ENCODE data around the gene ZNF292. TPM values are rescaled to one million over a fixed set of nuclear protein-coding genes. Genes with fewer than 3 reads are reported as not detected.

Gene ZNF292
- total RNA-seq, 6 experiments from 2014 or later = 18.5 to 22.4 (median 19.0) TPM

- no peak for DNase-seq
- Mint-ChIP-seq H3K4me3 (no peak overlapping the region), H3K27ac (no peak overlapping the region), H3K36me3 (ENCODE audit: low read depth) (no peaks in the 10 kb centered on the region), H3K4me1 (ENCODE audit: low read depth) (no peaks in the 10 kb centered on the region), H3K9me3 (no peaks in the 10 kb centered on the region), H3K27me3 (ENCODE audit: insufficient read depth) (peaks cover 19% of the 10 kb centered on the region)
- no peak for TF ChIP-seq CTCF (IDR thresholded peaks at IDR 0.05)
Observed at GRCh38 chr6:87282743-87283142, 127.4 kb downstream of the ZNF292 start.

GRCh38 chr6:87283461-87283860 is 128.1 kb downstream of the ZNF292 start:
- Mint-ChIP-seq H3K4me3 (no peak overlapping the region), H3K9me3 (no peaks in the 10 kb centered on the region), H3K27me3 (ENCODE audit: insufficient read depth) (peaks cover 19% of the 10 kb centered on the region), H3K4me1 (ENCODE audit: low read depth) (no peaks in the 10 kb centered on the region), H3K36me3 (ENCODE audit: low read depth) (no peaks in the 10 kb centered on the region), H3K27ac (no peak overlapping the region)
- no peak for DNase-seq
- TF ChIP-seq CTCF (IDR thresholded peaks at IDR 0.05) = no peak

- Mint-ChIP-seq H3K4me3 (no peak overlapping the region), H3K27ac (no peak overlapping the region), H3K4me1 (ENCODE audit: low read depth) (no peaks in the 10 kb centered on the region), H3K27me3 (ENCODE audit: insufficient read depth) (peaks cover 32% of the 10 kb centered on the region), H3K36me3 (ENCODE audit: low read depth) (no peaks in the 10 kb centered on the region), H3K9me3 (no peaks in the 10 kb centered on the region)
- DNase-seq = no peak
- TF ChIP-seq CTCF (IDR thresholded peaks at IDR 0.05) = no peak
Observed at GRCh38 chr6:87287251-87287650, 131.9 kb downstream of the ZNF292 start.

- H3K27me3 Mint-ChIP-seq (ENCODE audit: insufficient read depth) = peaks cover 30% of the 10 kb centered on the region
- no peak overlapping the region for H3K4me3 Mint-ChIP-seq
- TF ChIP-seq CTCF (IDR thresholded peaks at IDR 0.05) = no peak
- H3K36me3 Mint-ChIP-seq (ENCODE audit: low read depth) = no peaks in the 10 kb centered on the region
- no peak for DNase-seq
- H3K4me1 Mint-ChIP-seq (ENCODE audit: low read depth) = no peaks in the 10 kb centered on the region
- H3K9me3 Mint-ChIP-seq = no peaks in the 10 kb centered on the region
- no peak overlapping the region for H3K27ac Mint-ChIP-seq
Observed at GRCh38 chr6:87289571-87289970, 134.2 kb downstream of the ZNF292 start.

- H3K36me3 Mint-ChIP-seq (ENCODE audit: low read depth) = no peaks in the 10 kb centered on the region
- no peaks in the 10 kb centered on the region for H3K4me1 Mint-ChIP-seq (ENCODE audit: low read depth)
- H3K27me3 Mint-ChIP-seq (ENCODE audit: insufficient read depth) = peaks cover 19% of the 10 kb centered on the region
- H3K27ac Mint-ChIP-seq = no peak overlapping the region
- DNase-seq = no peak
- no peak for TF ChIP-seq CTCF (IDR thresholded peaks at IDR 0.05)
- H3K9me3 Mint-ChIP-seq = no peaks in the 10 kb centered on the region
- H3K4me3 Mint-ChIP-seq = no peak overlapping the region
Observed at GRCh38 chr6:87291883-87292282, 136.5 kb downstream of the ZNF292 start.

- Mint-ChIP-seq H3K4me3 (no peak overlapping the region), H3K27ac (no peak overlapping the region), H3K4me1 (ENCODE audit: low read depth) (no peaks in the 10 kb centered on the region), H3K9me3 (no peaks in the 10 kb centered on the region), H3K27me3 (ENCODE audit: insufficient read depth) (peaks cover 18% of the 10 kb centered on the region), H3K36me3 (ENCODE audit: low read depth) (no peaks in the 10 kb centered on the region)
- no peak for TF ChIP-seq CTCF (IDR thresholded peaks at IDR 0.05)
- DNase-seq = no peak
Observed at GRCh38 chr6:87293526-87293925, 138.2 kb downstream of the ZNF292 start.
